Stimulated activated CD4-positive, alpha-beta T cell treated with anti-CD3 and anti-CD28 coated beads, Interleukin-15, amount 100 ng/mL, for 24 hours (primary cell): ENCODE data around the gene PIBF1.
"Not testable (repeated sequence)": the region's sequence is repeated elsewhere in the genome, so short reads cannot be mapped to it uniquely, and the experiment has no call there.

ENCODE experiments used
- DNase-seq: peaks from one replicate; pipeline ENCODE4 v3.0.0-alpha.2; 2020

The PIBF1 gene

DNA sequence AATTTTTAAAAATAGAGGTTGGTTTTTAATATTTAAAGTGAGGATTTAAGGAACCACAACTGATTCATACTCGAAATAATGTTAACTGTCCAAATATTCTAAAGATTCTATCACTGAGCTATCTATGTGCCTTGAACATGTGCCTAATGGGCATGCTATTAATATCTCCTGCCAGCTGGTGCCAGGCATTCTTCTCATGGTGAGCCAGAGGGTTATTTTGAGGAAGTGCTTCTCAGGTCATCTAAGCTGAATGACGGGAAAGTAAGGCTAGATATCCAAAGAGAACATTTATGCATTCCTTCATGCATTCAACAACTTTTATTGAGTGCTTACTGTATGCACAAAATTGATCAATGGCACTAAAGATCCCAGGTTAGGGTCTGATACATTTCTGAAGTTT lies 138.2 kb downstream of the PIBF1 start:
- no peak for DNase-seq

DNA sequence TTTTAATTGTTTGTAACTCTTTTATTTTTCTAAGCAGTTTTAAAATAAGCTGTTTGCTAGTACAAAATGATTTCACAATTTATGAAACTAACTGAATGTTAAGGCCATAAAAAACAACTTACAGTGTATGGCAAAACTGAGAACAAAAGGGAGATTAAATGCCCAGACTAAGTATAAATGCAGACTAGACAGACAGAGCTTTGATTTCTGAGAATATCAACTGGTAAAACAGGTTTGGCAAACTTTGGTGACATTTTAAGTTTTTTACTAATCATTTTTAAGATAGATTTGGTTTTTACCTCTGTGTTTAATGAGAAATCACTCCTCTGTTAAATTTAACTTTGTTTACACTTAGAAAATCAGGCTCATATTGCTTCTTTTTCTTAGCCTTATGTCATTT lies 149.4 kb downstream of the PIBF1 start:
- no peak for DNase-seq

DNA sequence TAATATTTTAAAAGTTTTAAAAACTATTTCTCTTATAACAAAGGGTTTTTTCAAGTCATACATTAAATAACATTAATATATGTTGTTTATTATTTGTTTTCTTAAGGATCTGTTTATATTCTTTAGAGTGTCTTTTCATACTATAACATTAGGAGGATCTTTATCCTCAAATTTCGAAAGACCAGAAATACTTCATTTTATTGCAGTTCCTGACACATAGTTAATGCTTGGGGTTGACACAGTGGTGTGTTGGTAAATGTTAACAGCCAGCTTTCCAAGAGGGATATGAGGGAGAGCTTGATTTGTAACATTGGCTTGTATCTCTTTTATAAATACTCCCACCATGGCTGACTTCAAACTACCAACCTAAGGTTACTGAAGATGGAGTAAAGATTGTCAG lies 150.3 kb downstream of the PIBF1 start:
- DNase-seq: no peak

DNA sequence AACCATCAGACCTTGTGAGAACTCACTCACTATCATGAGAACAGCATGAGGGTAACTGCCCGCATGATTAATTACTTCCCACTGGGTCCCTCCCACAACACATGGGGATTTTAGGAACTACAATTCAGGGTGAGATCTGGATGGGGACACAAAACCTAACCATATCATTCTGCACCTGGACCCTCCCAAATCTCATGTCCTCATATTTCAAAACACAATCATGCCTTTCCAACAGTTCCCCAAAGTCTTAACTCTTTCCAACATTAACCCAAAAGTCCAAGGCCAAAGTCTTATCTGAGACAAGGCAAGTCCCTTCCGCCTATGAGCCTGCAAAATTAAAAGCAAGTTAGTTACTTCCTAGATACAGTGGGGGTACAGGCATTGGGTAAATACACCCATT lies 164.3 kb downstream of the PIBF1 start:
- DNase-seq: not testable (repeated sequence)

DNA sequence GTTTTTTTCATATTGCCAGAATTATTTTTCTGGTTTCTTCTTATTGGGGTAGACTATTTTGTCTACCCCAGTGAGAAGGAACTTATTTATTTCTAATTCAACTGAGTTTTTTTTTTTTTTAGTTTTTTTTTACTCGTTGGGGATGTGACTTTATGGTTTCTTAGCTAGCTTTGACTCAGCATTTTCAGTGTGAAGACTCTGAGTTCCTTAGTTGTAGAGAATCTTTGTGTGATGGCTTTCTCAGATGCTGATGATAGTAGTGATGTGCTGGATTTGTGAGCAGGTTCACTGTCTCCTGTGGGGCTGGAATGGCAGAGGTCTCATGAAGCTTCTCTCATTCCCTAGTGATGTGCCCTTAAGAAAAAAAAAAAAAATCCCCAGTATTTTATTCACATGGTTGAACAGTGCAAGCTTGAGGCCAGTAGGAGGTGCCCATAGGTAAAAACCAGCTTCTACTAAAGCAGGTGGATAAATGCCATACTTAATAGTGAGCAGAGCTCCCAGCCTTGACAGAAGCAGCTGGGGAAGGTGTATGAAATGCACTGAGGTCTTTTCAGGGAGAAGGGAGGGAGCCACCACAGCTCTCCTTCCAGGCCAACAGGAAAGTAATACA lies 170.7 kb downstream of the PIBF1 start:
- DNase-seq: no peak

DNA sequence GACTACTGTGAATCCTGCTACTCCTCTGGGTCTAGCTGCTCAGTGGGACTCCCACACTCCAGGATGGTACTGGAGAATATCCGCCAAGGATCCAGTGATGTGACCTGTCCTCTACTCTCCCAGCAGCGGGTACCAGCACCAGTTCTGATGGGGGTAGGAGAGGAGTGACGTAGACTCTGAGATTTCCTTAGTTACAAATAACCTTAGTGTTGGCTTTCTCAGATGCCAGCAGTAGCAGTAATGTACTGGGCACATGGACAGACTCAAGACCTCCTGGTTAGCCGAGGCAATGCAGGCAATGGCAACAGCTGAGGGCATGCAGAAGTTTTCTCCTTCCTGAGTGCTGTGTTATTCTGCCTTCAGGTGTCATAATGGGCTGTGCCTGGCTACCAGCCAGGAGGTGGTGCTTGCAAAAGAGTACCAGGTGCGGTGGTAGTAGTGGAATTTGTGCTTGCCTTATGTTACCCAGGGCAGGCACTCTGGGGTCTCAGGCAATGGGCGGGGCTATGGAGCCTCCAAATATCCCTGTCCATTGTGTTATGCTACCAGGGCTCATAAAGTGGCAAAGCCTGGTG lies 171.5 kb downstream of the PIBF1 start:
- DNase-seq: no peak

DNA sequence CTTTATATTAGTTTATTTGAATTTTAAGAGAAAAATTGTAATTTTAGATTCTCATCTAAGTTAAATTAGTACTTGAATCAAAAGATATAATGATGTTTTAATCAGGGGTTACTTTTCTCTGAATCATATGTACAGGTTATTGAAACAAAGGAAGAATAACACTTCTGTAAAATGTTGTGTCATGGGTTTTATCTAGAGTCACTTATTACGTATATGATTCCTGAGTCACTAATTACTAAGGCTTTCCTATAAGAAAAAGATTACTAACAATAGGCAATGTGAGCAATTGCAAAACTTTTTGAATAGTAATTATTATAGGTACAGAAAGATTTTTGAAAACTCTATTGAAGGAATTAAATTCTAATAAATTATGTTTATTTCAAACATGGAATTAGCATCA lies 177.7 kb downstream of the PIBF1 start:
- no peak for DNase-seq

DNA sequence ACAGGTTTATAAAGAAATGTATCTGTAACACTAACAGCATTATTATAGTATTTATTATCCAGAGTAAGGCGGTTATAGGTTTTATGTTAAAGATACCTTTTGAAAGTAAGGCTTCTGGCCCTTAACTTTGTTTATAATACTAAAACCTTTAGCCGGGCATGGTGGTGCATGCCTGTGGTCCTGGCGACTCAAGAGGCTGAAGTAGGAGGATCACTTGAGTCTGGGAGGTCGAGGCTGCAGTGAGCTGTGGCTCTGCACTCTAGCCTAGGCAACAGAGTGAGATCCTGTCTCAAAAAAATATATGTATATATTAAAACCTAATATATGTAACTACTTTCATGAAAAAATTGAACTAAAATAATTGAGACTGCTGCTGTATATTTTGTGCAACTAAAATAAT lies 178.2 kb downstream of the PIBF1 start:
- DNase-seq: no peak

DNA sequence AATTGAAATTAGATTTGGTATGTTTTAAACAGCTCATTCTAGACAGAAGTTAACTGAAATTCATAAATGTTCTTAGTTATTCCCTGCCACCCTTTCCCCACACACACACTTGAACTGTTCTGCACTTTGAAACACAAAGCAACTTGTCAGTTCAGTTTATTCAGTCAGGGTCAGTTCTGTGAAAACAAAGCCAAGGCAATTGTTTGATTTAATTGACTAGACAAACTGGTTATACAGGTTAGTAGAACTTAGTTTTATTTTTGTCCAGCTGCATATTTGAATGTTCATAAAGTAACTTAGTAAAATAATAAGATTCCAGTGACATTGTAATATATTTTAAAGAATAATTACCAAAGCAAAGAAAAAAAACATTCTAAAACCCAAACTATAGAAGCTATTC lies 178.6 kb downstream of the PIBF1 start:
- DNase-seq: no peak

DNA sequence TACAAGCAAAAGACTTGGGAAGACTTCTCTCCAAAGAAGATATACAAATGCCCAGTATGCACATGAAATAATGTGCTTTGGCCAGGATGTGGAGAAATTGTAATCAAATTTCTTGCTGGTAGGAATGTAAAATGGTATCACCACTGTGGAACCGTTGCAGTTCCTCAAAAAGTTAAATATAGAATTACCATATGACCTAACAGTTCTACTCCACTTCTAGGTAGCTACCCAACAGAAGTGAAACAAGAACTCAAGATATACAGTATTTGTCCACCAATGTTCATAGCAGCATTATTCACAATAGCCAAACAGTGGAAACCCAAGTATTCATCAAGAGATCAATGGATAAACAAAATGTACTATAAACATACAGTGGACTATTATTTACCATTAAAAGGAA lies 181.8 kb downstream of the PIBF1 start:
- DNase-seq: no peak

DNA sequence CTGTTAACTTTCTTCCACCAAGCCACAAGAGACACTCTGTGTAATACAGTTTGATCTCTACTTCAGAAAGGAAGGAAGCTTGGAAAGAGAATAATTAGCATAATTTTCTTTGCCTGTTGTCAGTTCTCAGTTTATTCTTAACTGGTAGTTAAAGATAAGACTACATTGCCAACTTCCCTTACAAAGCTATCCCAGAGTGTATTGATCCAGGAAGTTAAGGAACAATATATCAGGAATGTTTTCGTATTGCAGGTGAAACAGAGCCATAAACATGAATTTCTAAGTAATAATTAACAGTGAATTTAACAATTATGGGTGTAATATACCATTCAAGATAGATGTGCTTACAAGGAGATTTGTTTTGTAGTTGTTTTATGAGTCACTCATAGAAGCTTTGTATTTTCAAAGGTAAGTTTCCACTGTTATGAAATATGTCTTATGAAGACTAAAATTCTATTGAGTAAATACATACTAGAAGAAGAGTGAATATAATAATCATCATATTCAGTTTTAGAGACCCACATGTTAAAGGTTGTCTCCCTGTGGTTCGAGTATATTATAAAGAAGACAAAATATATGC lies 188.5 kb downstream of the PIBF1 start:
- no peak for DNase-seq

DNA sequence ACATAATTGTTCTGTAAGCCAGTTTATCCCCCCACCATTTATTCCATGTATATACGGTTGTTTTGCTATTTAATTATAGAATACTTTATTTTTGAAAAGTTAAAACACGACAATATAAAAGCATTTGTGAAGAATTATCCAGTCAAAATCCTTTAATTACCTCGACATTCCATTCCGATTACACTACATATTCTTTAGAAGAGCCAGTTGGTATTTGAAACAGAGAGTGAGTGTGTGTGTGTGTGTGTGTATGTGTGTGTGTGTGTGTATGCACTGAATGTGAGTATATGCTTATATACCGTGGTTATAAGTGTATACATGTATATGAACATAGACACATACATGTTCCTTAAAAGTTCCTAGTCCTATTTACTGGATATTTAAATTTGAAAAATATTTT lies 189.0 kb downstream of the PIBF1 start:
- DNase-seq: no peak

DNA sequence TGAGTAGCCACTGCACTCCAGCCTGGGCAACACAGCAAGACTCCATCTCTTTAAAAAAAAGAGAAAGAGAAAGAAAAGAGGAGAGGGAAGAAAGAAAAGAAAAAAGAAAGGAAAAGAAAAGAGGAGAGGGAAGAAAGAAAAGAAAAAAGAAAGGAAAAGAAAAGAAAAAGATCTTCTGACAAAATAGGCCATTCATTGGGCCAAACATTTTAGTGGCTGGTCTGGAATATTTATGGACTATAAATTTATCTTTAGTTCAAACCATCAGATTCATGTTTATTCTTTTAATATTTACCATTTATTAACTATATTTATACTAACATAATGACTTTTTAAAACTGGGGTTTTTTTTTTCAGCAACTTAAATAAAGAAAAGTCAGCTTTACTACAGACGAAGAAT lies 191.3 kb downstream of the PIBF1 start:
- DNase-seq: no peak

DNA sequence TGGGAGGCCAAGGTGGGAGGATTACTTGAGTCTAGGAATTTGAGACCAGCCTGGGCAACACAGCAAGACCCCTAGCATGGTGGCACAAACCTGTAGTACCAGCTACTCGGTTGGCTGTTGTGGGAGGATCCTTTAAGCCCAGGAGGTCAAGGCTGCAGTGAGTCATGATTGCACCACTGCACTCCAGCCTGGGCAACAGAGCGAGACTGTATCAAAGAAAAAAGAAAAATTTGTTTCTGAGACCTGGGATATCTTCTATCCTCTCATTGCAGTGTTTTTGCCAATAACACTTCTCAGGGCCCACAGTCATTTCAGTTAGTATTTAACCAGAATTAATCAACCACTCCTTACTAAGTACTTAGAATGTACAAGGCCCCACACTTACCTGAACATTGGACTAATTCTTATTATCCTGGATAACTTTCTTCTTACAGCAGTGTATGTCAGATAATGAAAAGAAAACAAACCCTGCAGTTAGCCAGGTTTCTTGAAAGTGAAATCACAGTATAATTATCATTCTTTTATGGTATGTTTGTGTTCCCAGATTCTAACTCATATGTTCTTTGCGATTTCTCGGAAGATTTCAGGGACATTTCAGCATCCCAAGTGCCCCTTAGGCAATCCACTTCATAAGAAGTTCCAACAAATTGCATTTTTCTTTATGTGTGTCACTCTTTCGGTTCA lies 201.3 kb downstream of the PIBF1 start:
- DNase-seq: no peak

DNA sequence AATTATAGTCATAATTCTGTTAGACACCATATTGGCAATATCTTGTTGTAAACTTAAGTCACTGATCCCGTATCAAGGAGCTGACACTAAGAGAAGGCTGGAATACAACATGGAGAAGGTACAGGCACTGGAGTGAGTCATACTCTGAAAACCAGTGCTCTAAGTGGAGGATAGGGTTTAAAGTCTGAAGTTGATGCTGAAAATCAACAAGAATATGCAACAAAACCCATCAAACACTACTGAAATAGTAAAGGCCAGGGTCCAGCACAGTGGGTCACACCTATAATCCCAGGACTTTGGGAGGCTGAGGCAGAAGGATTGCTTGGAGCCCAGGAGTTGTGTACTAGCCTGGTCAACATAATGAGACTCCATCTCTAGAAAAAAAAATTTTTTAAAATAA lies 203.7 kb downstream of the PIBF1 start:
- DNase-seq: no peak

DNA sequence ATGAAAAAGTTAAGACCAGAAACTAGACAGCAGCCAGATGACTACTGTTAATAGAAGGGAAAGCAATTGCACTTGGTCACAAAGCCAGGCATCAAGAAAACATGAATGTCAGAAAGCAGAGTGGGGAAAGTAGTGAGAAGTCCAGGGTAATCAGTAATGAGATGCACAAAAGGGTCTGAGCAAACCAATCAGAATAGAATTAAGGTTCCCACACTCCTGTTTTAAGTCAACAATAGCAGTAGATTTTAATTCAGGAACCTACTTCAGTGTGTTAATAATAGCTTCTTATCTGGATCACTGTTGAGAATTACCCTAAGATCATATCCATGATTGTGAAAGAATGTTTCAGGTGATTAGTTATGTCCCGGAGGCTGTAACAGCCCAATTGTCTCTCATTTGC lies 204.3 kb downstream of the PIBF1 start:
- no peak for DNase-seq

DNA sequence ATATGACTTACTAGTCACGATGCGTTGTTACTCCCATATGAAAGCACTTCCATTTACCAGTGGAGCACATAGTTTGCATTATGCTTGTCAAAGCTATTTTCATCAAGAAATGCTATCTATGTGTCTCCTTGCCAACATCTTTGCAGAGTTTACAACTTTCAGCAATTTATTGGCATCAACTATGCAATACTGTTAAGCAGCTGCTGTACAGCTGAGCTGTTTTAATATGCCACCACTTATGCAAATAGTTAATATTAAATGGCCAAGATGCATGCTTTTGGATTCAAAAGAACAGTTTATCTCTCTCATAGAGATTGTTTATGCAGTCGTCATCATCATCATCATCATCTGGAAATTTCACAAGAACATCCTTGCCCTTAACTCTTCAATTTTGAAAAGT lies 209.0 kb downstream of the PIBF1 start:
- no peak for DNase-seq

DNA sequence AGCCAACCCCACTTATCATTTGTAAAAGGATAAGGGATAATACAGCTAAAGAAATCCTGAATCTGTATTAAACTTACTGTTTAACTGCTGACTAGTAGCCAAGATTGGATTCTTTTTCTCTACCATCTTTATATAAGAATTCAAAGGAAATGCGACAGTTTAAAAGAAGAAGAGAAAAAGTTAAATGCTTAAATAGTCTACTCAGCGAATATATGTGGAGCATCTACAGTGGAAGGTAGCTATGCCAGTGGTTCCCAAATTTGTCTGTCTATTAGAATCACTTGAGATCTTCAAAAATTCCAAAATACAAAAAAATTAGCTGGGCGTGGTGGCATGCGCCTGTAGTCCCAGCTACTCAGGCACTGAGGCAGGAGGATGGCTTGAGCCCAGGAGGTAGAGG lies 216.1 kb downstream of the PIBF1 start:
- DNase-seq: no peak

DNA sequence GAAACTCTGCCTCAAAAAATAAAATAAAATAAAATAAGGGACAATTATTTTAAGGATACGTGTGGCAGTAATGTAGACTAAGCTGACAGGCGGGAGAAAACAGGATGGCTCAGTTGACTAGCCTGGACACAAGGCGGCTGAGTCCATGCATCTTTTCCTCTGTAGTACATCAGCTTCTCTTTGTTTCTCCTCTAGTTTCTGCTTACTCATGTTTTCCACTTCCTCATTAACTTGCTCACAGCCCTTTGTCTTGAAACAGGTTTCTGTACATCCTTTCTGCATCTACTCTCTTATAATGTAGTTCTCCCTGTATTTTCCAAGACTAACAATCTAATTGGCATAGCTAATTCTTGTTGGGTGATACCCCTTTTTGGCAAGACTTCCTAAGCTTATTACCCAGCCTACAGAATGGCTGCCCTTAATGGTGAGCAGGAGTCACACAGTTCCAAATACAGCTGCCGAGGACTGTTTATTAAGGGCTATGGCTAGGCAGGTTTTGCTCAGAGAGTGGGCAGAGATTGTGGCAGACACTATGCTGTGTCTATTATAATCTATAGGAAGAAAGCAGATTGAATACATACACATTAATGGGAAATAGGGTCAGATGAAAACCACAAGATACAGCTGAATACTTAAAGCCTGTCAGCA lies 218.2 kb downstream of the PIBF1 start:
- peak; percentile 6 for DNase-seq

DNA sequence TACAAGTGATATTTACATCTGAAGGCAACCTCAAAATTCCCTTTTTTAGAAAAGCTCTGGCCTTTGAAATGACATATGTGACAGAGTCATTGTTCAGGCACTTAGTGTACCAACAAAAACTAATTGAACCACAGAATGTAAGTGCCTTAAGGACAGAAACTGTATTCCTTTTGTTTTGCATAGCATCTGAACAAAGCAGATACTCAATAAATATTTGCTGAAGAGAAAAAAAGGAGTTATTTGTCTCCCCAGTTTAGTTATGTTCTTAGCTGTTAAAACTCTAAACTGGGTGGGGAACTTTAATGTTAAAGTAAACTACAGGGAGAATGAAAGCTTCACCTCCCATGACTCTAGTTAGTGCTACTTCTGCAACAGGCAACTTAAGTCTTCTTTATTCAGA lies 220.0 kb downstream of the PIBF1 start:
- DNase-seq: no peak

DNA sequence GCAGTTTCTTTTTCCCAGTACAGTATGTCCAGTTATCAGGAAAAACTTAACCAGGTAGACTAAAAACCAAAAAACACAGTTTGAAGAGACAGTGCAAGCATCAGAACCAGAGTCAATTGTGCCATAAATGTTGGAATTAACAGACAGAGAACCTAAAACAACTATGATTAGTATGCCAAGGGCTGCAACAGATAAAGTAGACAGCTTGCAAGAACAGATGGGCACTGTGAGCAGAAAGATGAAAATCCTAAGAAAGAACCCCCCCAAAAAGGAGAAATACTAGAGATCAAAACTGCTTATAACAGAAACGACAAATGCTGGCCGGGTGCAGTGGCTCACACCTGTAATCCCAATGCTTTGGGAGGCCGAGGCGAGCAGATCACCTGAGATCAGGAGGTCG lies 229.8 kb downstream of the PIBF1 start:
- DNase-seq: no peak

DNA sequence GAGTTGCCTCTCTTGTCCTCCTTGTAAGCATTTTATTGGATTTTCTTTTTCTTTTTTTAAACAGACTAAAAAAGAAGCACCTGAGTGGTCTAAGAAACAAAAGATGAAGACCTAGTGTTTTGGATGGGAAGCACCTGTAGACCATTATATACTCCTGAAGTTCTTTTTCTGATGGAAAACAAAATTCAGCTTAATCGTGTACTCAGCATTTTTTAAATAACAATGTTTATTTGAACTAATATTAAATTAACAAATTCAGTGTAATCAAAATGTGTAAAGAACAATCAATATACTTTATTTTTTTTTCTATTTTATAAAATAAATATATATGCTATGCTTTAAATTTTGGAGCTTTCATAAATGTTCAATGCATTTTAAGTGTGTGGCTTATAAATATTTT lies 233.9 kb downstream of the PIBF1 start:
- no peak for DNase-seq

DNA sequence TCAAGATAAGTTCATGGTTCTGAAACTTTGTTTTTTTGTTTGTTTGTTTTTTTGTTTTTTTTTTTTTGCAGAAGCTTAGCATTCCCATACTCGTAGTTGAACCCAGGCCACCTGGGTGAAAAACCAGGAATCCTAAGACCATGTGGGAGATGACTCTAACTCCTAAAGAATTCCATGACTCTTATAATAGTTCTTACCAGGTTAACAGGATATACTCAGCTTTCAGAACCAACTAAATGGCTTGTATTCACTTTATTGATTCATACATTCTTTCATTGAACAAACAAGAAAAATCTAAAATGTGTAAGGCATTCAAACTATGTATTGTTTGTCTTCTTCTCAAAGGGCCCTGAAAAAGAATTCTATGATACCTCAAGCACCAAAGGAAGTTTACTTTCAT lies 236.4 kb downstream of the PIBF1 start:
- no peak for DNase-seq
